ENCODE data around the gene TRPV5.
A peak's percentile ranks its signal among the peaks of the same experiment; 100 is the strongest.

The TRPV5 gene

DNA sequence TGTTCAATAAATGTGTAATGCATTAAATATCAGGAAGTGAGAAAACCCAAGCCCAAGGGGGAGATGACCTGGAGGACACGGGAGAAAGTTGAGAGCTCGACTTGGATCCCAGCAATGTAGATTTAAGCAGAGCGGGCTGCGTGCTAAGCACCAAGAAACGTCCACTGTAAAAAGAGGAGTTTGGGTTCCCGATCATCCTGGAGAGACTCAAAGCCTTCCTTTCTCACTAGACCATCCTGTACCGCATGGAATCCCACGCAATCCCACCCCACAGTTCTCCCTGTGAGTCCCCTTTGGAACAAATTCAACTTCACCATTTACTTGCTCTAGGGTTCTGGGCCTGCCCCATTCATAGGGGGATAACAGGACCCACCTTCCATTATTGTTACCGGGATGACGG lies 50.4 kb downstream of the TRPV5 start:
- Histone ChIP-seq H3K36me3 (replicated peaks; ENCODE audit: low read depth, low read length) (no peaks in the 10 kb centered on the region), H3K27ac (ENCODE audit: low read length) (no peak overlapping the region), H3K79me2 (ENCODE audit: low read length) (no peaks in the 10 kb centered on the region), H3K9me3 (ENCODE audit: insufficient read depth, low read length) (no peaks in the 10 kb centered on the region), H3K4me1 (ENCODE audit: low read length) (peaks cover 40% of the 10 kb centered on the region), H3K4me2 (ENCODE audit: low read length) (no peak overlapping the region), H4K20me1 (ENCODE audit: insufficient read depth, low read length) (no peaks in the 10 kb centered on the region), H2AFZ (ENCODE audit: low read depth, low read length) (no peak overlapping the region), H3K9ac (ENCODE audit: low read length) (no peak overlapping the region), H3K4me3 (ENCODE audit: low read length) (no peak overlapping the region), H3K27me3 (ENCODE audit: low read depth, low read length) (peaks cover 23% of the 10 kb centered on the region)
- TF ChIP-seq EZH2phosphoT487 (IDR thresholded peaks at IDR 0.05; ENCODE audit: low read depth) = no peak
- TF ChIP-seq, protein P1, sequence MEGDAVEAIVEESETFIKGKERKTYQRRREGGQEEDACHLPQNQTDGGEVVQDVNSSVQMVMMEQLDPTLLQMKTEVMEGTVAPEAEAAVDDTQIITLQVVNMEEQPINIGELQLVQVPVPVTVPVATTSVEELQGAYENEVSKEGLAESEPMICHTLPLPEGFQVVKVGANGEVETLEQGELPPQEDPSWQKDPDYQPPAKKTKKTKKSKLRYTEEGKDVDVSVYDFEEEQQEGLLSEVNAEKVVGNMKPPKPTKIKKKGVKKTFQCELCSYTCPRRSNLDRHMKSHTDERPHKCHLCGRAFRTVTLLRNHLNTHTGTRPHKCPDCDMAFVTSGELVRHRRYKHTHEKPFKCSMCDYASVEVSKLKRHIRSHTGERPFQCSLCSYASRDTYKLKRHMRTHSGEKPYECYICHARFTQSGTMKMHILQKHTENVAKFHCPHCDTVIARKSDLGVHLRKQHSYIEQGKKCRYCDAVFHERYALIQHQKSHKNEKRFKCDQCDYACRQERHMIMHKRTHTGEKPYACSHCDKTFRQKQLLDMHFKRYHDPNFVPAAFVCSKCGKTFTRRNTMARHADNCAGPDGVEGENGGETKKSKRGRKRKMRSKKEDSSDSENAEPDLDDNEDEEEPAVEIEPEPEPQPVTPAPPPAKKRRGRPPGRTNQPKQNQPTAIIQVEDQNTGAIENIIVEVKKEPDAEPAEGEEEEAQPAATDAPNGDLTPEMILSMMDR (IDR thresholded peaks at IDR 0.05; ENCODE audit: low read depth, low read length) = no peak

DNA sequence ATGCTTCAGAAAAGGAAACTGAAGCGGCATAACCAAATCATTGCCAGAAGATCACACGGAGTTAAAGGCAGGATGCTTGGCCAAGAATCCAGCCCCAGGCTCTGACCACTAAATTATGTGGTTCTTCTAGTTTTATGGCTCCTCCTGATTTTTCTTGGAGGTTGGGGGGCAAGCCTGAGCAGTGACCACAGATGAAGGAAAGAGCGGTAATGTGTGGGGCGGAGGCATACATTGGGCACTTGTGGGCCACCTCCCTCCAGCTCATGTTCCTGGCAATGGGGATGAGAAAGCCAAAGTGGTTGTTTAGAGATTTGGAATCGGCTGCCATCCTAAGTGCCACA lies 51.2 kb downstream of the TRPV5 start:
- H3K36me3 ChIP-seq (replicated peaks; ENCODE audit: low read depth, low read length) = no peaks in the 10 kb centered on the region
- H3K27me3 ChIP-seq (ENCODE audit: low read depth, low read length) = peaks cover 23% of the 10 kb centered on the region
- no peak overlapping the region; the same call in 1 of the 2 replicates for H3K4me2 ChIP-seq (ENCODE audit: low read length)
- H3K9ac ChIP-seq (ENCODE audit: low read length) = no peak overlapping the region
- no peak overlapping the region for H2AFZ ChIP-seq (ENCODE audit: low read depth, low read length)
- no peak overlapping the region for H3K27ac ChIP-seq (ENCODE audit: low read length)
- no peaks in the 10 kb centered on the region for H4K20me1 ChIP-seq (ENCODE audit: insufficient read depth, low read length)
- no peaks in the 10 kb centered on the region for H3K9me3 ChIP-seq (ENCODE audit: insufficient read depth, low read length)
- H3K79me2 ChIP-seq (ENCODE audit: low read length) = no peaks in the 10 kb centered on the region
- TF ChIP-seq, protein P1 (IDR thresholded peaks at IDR 0.05; ENCODE audit: low read depth, low read length) = no peak
- TF ChIP-seq EZH2phosphoT487 (IDR thresholded peaks at IDR 0.05; ENCODE audit: low read depth) = no peak
- H3K4me1 ChIP-seq (ENCODE audit: low read length) = peaks cover 40% of the 10 kb centered on the region
- H3K4me3 ChIP-seq (ENCODE audit: low read length) = no peak overlapping the region

GRCh38 chr7:142881586-142882337 lies 51.8 kb downstream of the TRPV5 start:
- Histone ChIP-seq H2AFZ (ENCODE audit: low read depth, low read length) (no peak overlapping the region), H3K79me2 (ENCODE audit: low read length) (no peaks in the 10 kb centered on the region), H3K9me3 (ENCODE audit: insufficient read depth, low read length) (no peaks in the 10 kb centered on the region), H3K4me2 (ENCODE audit: low read length) (peak overlapping the region; percentile 49), H3K4me3 (ENCODE audit: low read length) (0 out of 2 replicates have a peak overlapping the region, but pooled peaks have one; percentile 19), H3K27ac (ENCODE audit: low read length) (no peak overlapping the region), H3K4me1 (ENCODE audit: low read length) (peaks cover 40% of the 10 kb centered on the region), H3K9ac (ENCODE audit: low read length) (no peak overlapping the region), H3K36me3 (replicated peaks; ENCODE audit: low read depth, low read length) (no peaks in the 10 kb centered on the region), H3K27me3 (ENCODE audit: low read depth, low read length) (peaks cover 23% of the 10 kb centered on the region), H4K20me1 (ENCODE audit: insufficient read depth, low read length) (no peaks in the 10 kb centered on the region)
- TF ChIP-seq, protein P1 (IDR thresholded peaks at IDR 0.05; ENCODE audit: low read depth, low read length) = no peak

- Histone ChIP-seq H3K79me2 (ENCODE audit: low read length) (no peaks in the 10 kb centered on the region), H2AFZ (ENCODE audit: low read depth, low read length) (peak overlapping the region; percentile 76; the same call in 1 of the 2 replicates), H4K20me1 (ENCODE audit: insufficient read depth, low read length) (no peaks in the 10 kb centered on the region), H3K4me2 (ENCODE audit: low read length) (peak overlapping the region; percentile 49), H3K4me1 (ENCODE audit: low read length) (peaks cover 40% of the 10 kb centered on the region), H3K36me3 (replicated peaks; ENCODE audit: low read depth, low read length) (no peaks in the 10 kb centered on the region), H3K27ac (ENCODE audit: low read length) (no peak overlapping the region), H3K4me3 (ENCODE audit: low read length) (no peak overlapping the region), H3K9ac (ENCODE audit: low read length) (no peak overlapping the region), H3K9me3 (ENCODE audit: insufficient read depth, low read length) (no peaks in the 10 kb centered on the region), H3K27me3 (ENCODE audit: low read depth, low read length) (peaks cover 23% of the 10 kb centered on the region)
- TF ChIP-seq, protein P1 (IDR thresholded peaks at IDR 0.05; ENCODE audit: low read depth, low read length) = peak; percentile 87
- TF ChIP-seq EZH2phosphoT487 (IDR thresholded peaks at IDR 0.05; ENCODE audit: low read depth) = no peak
These were observed 52.6 kb downstream of the TRPV5 start for GRCh38 chr7:142880876-142881505.
